Measurements from ENCODE around the gene HMCES.

DNA sequence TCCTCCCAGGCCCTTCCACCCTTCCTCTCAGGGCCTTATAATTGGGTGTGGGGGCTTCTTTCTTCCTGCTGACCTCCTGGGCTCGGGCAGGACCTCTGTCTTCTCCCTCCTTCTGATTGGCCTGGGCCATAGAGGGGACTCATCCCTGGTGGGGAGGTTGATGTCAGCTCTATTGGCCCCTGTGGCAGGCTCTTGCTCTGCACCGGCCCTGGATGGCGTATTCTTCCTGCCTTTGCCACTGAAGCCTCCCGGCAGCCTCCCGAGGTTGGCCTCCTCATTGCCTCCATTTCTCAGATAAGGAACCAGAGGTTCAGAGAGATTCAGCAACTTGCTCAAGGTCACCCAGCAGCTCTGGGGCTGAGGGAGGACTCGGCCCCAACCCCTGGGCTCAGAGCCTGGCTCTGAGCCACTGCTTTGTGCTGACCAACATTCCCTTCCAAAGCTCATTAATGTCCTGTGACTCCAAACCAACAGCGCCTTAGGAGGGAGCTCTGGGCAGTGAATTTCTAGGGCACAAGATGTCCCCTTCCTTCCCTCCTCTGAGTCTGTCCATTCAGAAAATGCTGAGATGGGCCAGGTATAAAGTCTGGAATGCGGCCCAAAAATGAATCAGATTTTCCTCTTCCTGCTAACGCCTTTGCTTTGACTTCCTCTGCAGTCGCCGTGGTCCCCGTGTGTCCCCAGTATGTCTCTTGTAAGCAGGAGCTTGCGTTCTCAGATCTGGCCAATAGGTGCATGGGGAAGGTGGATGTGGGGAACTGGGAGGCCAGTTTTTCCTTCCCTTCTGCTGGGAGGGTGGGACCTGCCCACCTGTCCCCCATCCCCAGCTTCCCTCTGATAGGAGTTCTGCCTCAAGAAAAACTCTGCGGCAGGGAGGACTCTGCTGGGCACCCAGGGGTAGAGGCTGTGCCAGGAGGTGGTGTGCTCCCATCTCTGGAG lies 74.2 kb downstream of the HMCES start:
- TF ChIP-seq, protein P1, sequence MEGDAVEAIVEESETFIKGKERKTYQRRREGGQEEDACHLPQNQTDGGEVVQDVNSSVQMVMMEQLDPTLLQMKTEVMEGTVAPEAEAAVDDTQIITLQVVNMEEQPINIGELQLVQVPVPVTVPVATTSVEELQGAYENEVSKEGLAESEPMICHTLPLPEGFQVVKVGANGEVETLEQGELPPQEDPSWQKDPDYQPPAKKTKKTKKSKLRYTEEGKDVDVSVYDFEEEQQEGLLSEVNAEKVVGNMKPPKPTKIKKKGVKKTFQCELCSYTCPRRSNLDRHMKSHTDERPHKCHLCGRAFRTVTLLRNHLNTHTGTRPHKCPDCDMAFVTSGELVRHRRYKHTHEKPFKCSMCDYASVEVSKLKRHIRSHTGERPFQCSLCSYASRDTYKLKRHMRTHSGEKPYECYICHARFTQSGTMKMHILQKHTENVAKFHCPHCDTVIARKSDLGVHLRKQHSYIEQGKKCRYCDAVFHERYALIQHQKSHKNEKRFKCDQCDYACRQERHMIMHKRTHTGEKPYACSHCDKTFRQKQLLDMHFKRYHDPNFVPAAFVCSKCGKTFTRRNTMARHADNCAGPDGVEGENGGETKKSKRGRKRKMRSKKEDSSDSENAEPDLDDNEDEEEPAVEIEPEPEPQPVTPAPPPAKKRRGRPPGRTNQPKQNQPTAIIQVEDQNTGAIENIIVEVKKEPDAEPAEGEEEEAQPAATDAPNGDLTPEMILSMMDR (IDR thresholded peaks at IDR 0.05), result no peak
- TF ChIP-seq POLR2A (IDR thresholded peaks at IDR 0.05), result no peak

Data from right lobe of liver (tissue), 4 donors.